GM12878 (cell line): ENCODE results near the gene CAMK2G. TPM values are rescaled to one million over a fixed set of nuclear protein-coding genes. Genes with fewer than 3 reads are reported as not detected.
A peak's percentile ranks its signal among the peaks of the same experiment; 100 is the strongest.

Experiments
- BCL11A ChIP-seq: IDR thresholded peaks from 2 replicates; pipeline ENCODE4 v1.6.1; 2011; ENCODE audit warnings: low read depth, low read length
- BRCA1 ChIP-seq: IDR thresholded peaks from 2 replicates; pipeline ENCODE4 v1.6.1; 2011; ENCODE audit warnings: low read depth, low read length, improper control_type of control experiment
- CBX3 ChIP-seq: fragments of 200-600 bp; sonication (generic); IDR thresholded peaks from 2 replicates; pipeline ENCODE4 v1.6.1; 2016; ENCODE audit warnings: low read depth, borderline replicate concordance
- CEBPB ChIP-seq, 2 experiments: fragments of 150-350 bp in 1 of 2; IDR thresholded peaks; 2 replicates each; pipeline ENCODE4 v1.6.1; 2012 to 2014; ENCODE audit warnings: low read depth in 2 of 2, low read length in 2 of 2, borderline replicate concordance in 1 of 2, inconsistent platforms in 1 of 2
- CHD2 ChIP-seq: IDR thresholded peaks from 2 replicates; pipeline ENCODE4 v1.6.1; 2011; ENCODE audit warnings: low read depth, low read length, improper control_type of control experiment, borderline replicate concordance
- CREM ChIP-seq: IDR thresholded peaks from 2 replicates; pipeline ENCODE4 v1.6.1; 2014; ENCODE audit warnings: antibody characterized with exemption, low read depth
- EED ChIP-seq: sonication (generic); IDR thresholded peaks from 2 replicates; pipeline ENCODE4 v1.6.1; 2016; ENCODE audit warnings: antibody characterized with exemption, low read depth
- EZH2 ChIP-seq: IDR thresholded peaks from 2 replicates; pipeline ENCODE4 v1.6.1; 2012; ENCODE audit warnings: low read depth, mild to moderate bottlenecking, control low read depth, inconsistent platforms, low read length, borderline replicate concordance; ENCODE audit not compliant: control insufficient read depth
- GABPA ChIP-seq: IDR thresholded peaks from 2 replicates; pipeline ENCODE4 v1.6.1; 2014; ENCODE audit warnings: antibody characterized with exemption, low read depth, mild to moderate bottlenecking, inconsistent platforms
- HDAC2 ChIP-seq: fragments of 200-600 bp; sonication (generic); IDR thresholded peaks from 2 replicates; pipeline ENCODE4 v1.6.1; 2017
- IKZF1 ChIP-seq: fragments of 450-650 bp; conservative IDR thresholded peaks from 2 replicates; pipeline ENCODE4 v1.6.1; 2017; ENCODE audit warnings: antibody characterized with exemption, mild to moderate bottlenecking
- LARP7 ChIP-seq: fragments of 450-650 bp; IDR thresholded peaks from 2 replicates; pipeline ENCODE4 v1.6.1; 2017; ENCODE audit warnings: mild to moderate bottlenecking
- MXI1 ChIP-seq: fragments of 150-350 bp; IDR thresholded peaks from 2 replicates; pipeline ENCODE4 v1.6.1; 2011; ENCODE audit warnings: low read depth, mild to moderate bottlenecking, inconsistent platforms, low read length, improper control_type of control experiment
- NR2C2 ChIP-seq: IDR thresholded peaks from 2 replicates; pipeline ENCODE4 v1.6.1; 2011; ENCODE audit warnings: borderline replicate concordance, low read depth; ENCODE audit not compliant: control insufficient read depth, insufficient read length
- POU2F2 ChIP-seq: IDR thresholded peaks from 3 replicates; pipeline ENCODE4 v1.6.1; 2011; ENCODE audit warnings: low read depth, mild to moderate bottlenecking, low read length, borderline replicate concordance
- RAD51 ChIP-seq: fragments of 450-650 bp; IDR thresholded peaks from 2 replicates; pipeline ENCODE4 v1.6.1; 2016; ENCODE audit warnings: moderate library complexity, mild to moderate bottlenecking, inconsistent platforms
- RCOR1 ChIP-seq: conservative IDR thresholded peaks from 2 replicates; pipeline ENCODE4 v1.6.1; 2012; ENCODE audit warnings: low read depth, low read length, improper control_type of control experiment
- STAT3 ChIP-seq: IDR thresholded peaks from 2 replicates; pipeline ENCODE4 v1.6.1; 2011; ENCODE audit warnings: low read depth, low read length, improper control_type of control experiment
- TARDBP ChIP-seq: IDR thresholded peaks from 2 replicates; pipeline ENCODE4 v1.6.1; 2016; ENCODE audit warnings: borderline replicate concordance
- TCF7 ChIP-seq: IDR thresholded peaks from 2 replicates; pipeline ENCODE4 v1.6.1; 2014; ENCODE audit warnings: antibody characterized with exemption, borderline replicate concordance
- ZNF24 ChIP-seq: fragments of 450-650 bp; IDR thresholded peaks from 2 replicates; pipeline ENCODE4 v1.6.1; 2017; ENCODE audit warnings: antibody characterized with exemption, mild to moderate bottlenecking
- polyA plus RNA-seq, 11 experiments: library from polyadenylated mRNA; depleted of rRNA in 4 of 11; unstranded in 6 of 11; stranded (reverse) in 5 of 11; fragments of >200 nt; fragmentation: Nextera tagmentation in 4 of 11; fragmentation: Illumina TruSeq in 1 of 11; extraction: Ambion mirVana in 4 of 11; extraction: Trizol in 1 of 11; gene quantifications; 1 replicate in 1 of 11; 2 replicates in 10 of 11; pipeline versions ENCODE4 v1.2.1 to v1.2.3, GENCODE V29; 2011 to 2016; ENCODE audit warnings: inconsistent platforms in 2 of 11, missing spikeins in 2 of 11, low read depth in 1 of 11
- total RNA-seq, 4 experiments: library from RNA; depleted of rRNA in 3 of 4; stranded (reverse); fragments of >200 nt in 3 of 4; fragmentation: Illumina TruSeq in 1 of 4; extraction: Trizol in 1 of 4; gene quantifications; 2 replicates each; pipeline versions ENCODE4 v1.2.1 to v1.2.3, GENCODE V29; 2013 to 2021
- TF ChIP-seq, protein P1 (sequence below): IDR thresholded peaks from 2 replicates; pipeline ENCODE4 v1.6.1; 2011; ENCODE audit warnings: low read depth, mild to moderate bottlenecking, low read length, moderate library complexity, borderline replicate concordance; ENCODE audit errors: extremely low read depth
- TF ChIP-seq, protein P2 (sequence below): fragments of 450-650 bp; IDR thresholded peaks from 2 replicates; pipeline ENCODE4 v1.6.1; 2017; ENCODE audit warnings: mild to moderate bottlenecking, low read depth, inconsistent platforms; ENCODE audit not compliant: poor library complexity, severe bottlenecking
- TF ChIP-seq, protein P3 (sequence below): IDR thresholded peaks from 2 replicates; pipeline ENCODE4 v1.6.1; 2012; ENCODE audit warnings: low read depth, low read length, improper control_type of control experiment
- TF ChIP-seq, protein P4 (sequence below): fragments of 450-650 bp; IDR thresholded peaks from 2 replicates; pipeline ENCODE4 v1.6.1; 2016; ENCODE audit warnings: mild to moderate bottlenecking
- TF ChIP-seq, protein P5 (sequence below): fragments of 450-650 bp; IDR thresholded peaks from 2 replicates; pipeline ENCODE4 v1.6.1; 2016; ENCODE audit warnings: mild to moderate bottlenecking

CAMK2G gene
- total and polyA plus RNA-seq, 10 of the 15 experiments (the other 5 are each of a cell fraction or from before 2014, with no cell fraction given) = 5.5 to 24.3 (median 16.9) TPM

DNA sequence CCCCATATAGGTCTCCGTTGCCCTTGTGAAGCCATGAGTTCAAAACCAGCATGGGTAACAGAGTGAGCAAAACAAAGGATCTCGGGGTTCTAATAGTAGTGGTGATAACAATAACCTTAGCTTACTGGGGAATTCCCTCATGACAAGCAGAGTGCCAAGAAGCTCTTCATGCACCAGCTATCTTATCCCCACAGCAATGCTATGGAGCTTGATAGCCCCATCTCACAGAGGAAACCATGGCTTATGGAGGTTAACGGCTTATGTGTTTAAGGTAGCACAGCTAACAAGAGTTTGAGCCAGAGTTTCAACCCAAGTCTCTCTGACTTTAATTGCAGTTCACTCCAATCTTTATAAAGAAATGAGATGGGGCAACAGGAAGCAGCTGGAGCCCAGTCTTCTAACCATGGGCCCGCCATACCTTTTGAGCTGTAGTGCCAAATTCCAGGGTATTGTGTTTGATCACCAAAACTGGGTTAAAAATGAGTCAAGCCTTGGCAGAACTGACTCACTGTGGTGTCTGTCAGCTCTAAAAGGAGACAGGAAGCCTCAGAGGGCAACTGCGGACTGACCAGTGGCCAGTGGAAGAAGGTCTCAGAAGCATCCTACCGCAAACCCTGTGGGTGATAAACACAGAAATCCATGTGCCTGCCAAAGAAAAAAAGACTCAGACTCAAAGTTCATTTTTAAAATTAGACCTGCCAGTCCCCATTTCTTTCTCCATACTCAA lies 20.1 kb upstream of the CAMK2G start (continued):
- no peak; a peak in 1 of 4 replicates for TF ChIP-seq CEBPB (IDR thresholded peaks at IDR 0.05; ENCODE audit: borderline replicate concordance in 1 of 2, low read depth in 2 of 2, low read length in 2 of 2)
- 0 out of 2 replicates have a peak, but pooled peaks have one; percentile 25 for TF ChIP-seq TCF7
- peak; percentile 81 for TF ChIP-seq EED
- TF ChIP-seq BRCA1 = no peak
- no peak for TF ChIP-seq EZH2
- no peak for TF ChIP-seq NR2C2
- no peak for TF ChIP-seq HDAC2
- no peak for TF ChIP-seq LARP7
- TF ChIP-seq MXI1 = no peak
- TF ChIP-seq, protein P1, sequence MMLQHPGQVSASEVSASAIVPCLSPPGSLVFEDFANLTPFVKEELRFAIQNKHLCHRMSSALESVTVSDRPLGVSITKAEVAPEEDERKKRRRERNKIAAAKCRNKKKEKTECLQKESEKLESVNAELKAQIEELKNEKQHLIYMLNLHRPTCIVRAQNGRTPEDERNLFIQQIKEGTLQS = no peak
- TF ChIP-seq, protein P2, sequence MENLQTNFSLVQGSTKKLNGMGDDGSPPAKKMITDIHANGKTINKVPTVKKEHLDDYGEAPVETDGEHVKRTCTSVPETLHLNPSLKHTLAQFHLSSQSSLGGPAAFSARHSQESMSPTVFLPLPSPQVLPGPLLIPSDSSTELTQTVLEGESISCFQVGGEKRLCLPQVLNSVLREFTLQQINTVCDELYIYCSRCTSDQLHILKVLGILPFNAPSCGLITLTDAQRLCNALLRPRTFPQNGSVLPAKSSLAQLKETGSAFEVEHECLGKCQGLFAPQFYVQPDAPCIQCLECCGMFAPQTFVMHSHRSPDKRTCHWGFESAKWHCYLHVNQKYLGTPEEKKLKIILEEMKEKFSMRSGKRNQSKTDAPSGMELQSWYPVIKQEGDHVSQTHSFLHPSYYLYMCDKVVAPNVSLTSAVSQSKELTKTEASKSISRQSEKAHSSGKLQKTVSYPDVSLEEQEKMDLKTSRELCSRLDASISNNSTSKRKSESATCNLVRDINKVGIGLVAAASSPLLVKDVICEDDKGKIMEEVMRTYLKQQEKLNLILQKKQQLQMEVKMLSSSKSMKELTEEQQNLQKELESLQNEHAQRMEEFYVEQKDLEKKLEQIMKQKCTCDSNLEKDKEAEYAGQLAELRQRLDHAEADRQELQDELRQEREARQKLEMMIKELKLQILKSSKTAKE = peak; percentile 68
- no peak for TF ChIP-seq POU2F2
- TF ChIP-seq, protein P3, sequence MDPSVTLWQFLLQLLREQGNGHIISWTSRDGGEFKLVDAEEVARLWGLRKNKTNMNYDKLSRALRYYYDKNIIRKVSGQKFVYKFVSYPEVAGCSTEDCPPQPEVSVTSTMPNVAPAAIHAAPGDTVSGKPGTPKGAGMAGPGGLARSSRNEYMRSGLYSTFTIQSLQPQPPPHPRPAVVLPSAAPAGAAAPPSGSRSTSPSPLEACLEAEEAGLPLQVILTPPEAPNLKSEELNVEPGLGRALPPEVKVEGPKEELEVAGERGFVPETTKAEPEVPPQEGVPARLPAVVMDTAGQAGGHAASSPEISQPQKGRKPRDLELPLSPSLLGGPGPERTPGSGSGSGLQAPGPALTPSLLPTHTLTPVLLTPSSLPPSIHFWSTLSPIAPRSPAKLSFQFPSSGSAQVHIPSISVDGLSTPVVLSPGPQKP = no peak
- peak; percentile 29; the same call in 1 of the 2 replicates for TF ChIP-seq CREM
- no peak for TF ChIP-seq CBX3
- TF ChIP-seq, protein P4, sequence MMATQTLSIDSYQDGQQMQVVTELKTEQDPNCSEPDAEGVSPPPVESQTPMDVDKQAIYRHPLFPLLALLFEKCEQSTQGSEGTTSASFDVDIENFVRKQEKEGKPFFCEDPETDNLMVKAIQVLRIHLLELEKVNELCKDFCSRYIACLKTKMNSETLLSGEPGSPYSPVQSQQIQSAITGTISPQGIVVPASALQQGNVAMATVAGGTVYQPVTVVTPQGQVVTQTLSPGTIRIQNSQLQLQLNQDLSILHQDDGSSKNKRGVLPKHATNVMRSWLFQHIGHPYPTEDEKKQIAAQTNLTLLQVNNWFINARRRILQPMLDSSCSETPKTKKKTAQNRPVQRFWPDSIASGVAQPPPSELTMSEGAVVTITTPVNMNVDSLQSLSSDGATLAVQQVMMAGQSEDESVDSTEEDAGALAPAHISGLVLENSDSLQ = no peak
- no peak for TF ChIP-seq STAT3
- TF ChIP-seq BCL11A = no peak
- TF ChIP-seq GABPA = peak; percentile 17; the same call in 1 of the 2 replicates
- no peak for TF ChIP-seq TARDBP
- no peak for TF ChIP-seq RCOR1
- TF ChIP-seq, protein P5, sequence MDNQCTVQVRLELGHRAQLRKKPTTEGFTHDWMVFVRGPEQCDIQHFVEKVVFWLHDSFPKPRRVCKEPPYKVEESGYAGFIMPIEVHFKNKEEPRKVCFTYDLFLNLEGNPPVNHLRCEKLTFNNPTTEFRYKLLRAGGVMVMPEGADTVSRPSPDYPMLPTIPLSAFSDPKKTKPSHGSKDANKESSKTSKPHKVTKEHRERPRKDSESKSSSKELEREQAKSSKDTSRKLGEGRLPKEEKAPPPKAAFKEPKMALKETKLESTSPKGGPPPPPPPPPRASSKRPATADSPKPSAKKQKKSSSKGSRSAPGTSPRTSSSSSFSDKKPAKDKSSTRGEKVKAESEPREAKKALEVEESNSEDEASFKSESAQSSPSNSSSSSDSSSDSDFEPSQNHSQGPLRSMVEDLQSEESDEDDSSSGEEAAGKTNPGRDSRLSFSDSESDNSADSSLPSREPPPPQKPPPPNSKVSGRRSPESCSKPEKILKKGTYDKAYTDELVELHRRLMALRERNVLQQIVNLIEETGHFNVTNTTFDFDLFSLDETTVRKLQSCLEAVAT = no peak
- TF ChIP-seq IKZF1 = peak; percentile 60
- TF ChIP-seq CHD2 = no peak
- no peak for TF ChIP-seq ZNF24
- TF ChIP-seq RAD51 = no peak
